Activated naive CD4-positive, alpha-beta T cell treated with anti-CD3 and anti-CD28 coated beads, Interleukin-2, amount 50 U/mL, for 24 hours (primary cell): ENCODE results near the gene HTR3C.
"Not testable (repeated sequence)": the region's sequence is repeated elsewhere in the genome, so short reads cannot be mapped to it uniquely, and the experiment has no call there.

ENCODE experiments used
- H3K27ac Mint-ChIP-seq: one replicate; pipeline ENCODE4 v1.8.0; 2021; ENCODE audit warnings: mild to moderate bottlenecking, mixed read lengths
- H3K27me3 Mint-ChIP-seq: one replicate; pipeline ENCODE4 v1.8.0; 2021; ENCODE audit warnings: mixed read lengths
- H3K36me3 Mint-ChIP-seq: one replicate; pipeline ENCODE4 v1.8.0; 2021; ENCODE audit warnings: mixed read lengths
- H3K4me1 Mint-ChIP-seq: one replicate; pipeline ENCODE4 v1.8.0; 2021; ENCODE audit warnings: mixed read lengths
- H3K4me3 Mint-ChIP-seq: one replicate; pipeline ENCODE4 v1.8.0; 2021; ENCODE audit warnings: mild to moderate bottlenecking, mixed read lengths
- H3K9me3 Mint-ChIP-seq: one replicate; pipeline ENCODE4 v1.8.0; 2021; ENCODE audit warnings: mixed read lengths

The HTR3C gene

GRCh38 chr3:184062637-184063036 is 9.8 kb downstream of the HTR3C start:
- no peak overlapping the region for H3K4me3 Mint-ChIP-seq
- no peaks in the 10 kb centered on the region for H3K9me3 Mint-ChIP-seq
- H3K4me1 Mint-ChIP-seq: no peaks in the 10 kb centered on the region
- no peaks in the 10 kb centered on the region for H3K36me3 Mint-ChIP-seq
- H3K27ac Mint-ChIP-seq: no peak overlapping the region
- no peaks in the 10 kb centered on the region for H3K27me3 Mint-ChIP-seq

DNA sequence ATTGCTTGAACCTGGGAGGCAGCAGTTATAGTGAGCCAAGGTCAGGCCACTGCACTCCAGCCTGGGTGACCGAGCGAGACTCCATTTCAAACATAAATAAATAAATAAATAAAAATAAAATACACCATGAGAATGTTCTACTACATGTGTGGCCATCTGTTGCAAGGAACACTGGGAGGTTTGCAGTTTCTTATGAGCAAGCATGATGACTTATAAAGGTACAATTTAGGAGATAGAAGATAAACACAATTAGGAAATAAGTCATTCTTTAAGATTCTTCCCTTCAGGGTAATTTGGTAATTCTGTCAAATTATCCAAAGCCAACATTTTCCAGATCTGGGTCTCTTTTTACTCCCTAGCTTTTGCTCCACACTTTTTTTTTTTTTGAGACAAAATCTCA is 13.4 kb downstream of the HTR3C start:
- H3K9me3 Mint-ChIP-seq: peaks cover 7% of the 10 kb centered on the region
- H3K4me1 Mint-ChIP-seq: no peaks in the 10 kb centered on the region
- H3K36me3 Mint-ChIP-seq: peaks cover 2% of the 10 kb centered on the region
- H3K4me3 Mint-ChIP-seq: no peak overlapping the region
- H3K27ac Mint-ChIP-seq: no peak overlapping the region
- H3K27me3 Mint-ChIP-seq: peaks cover 4% of the 10 kb centered on the region

DNA sequence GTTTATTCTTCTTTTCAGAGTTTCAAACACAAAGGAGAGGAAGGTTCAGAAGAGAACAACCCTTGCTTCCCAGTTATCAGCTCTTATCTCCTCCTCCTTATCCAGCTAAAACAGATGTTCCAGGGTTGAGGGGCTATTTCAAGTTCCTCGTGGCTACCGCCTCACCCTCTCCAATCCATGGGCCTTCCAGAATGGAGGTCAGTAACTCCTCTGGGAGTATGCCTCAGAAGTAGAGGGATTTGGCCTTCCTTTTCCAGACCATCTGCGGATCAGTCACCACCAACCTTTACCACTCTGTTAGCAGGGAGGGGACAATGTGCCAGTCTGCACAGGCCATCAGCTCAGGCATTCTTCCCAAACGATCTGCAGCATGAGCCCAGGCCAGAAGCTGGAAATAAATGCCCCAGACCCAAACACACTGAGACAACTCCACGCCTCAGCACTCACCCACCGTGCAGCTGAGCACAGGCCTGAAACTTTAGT is 14.8 kb downstream of the HTR3C start:
- Mint-ChIP-seq H3K4me1 (no peaks in the 10 kb centered on the region), H3K27me3 (peaks cover 4% of the 10 kb centered on the region), H3K27ac (no peak overlapping the region), H3K9me3 (peaks cover 7% of the 10 kb centered on the region), H3K4me3 (no peak overlapping the region), H3K36me3 (peaks cover 2% of the 10 kb centered on the region)

GRCh38 chr3:184068344-184068743 is 15.5 kb downstream of the HTR3C start:
- no peak overlapping the region for H3K27ac Mint-ChIP-seq
- peaks cover 7% of the 10 kb centered on the region for H3K9me3 Mint-ChIP-seq
- H3K36me3 Mint-ChIP-seq: peaks cover 2% of the 10 kb centered on the region
- H3K4me3 Mint-ChIP-seq: no peak overlapping the region
- H3K27me3 Mint-ChIP-seq: peaks cover 4% of the 10 kb centered on the region
- H3K4me1 Mint-ChIP-seq: no peaks in the 10 kb centered on the region

DNA sequence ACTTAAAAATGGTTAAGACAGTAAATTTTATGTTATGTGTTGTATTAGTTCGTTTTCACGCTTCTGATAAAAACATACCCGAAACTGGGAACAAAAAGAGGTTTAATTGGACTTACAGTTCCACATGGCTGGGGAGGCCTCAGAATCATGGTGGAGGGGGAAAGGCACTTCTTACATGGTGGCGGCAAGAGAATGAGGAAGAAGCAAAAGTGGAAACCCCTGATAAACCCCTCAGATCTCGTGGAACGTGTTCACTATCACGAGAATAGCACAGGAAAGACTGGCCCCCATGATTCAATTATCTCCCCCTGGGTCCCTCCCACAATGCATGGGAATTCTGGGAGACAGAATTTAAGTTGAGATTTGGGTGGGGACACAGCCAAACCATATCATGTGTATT is 18.3 kb downstream of the HTR3C start:
- H3K4me3 Mint-ChIP-seq, H3K36me3 Mint-ChIP-seq, H3K9me3 Mint-ChIP-seq, H3K27ac Mint-ChIP-seq, H3K4me1 Mint-ChIP-seq, H3K27me3 Mint-ChIP-seq: not testable (repeated sequence)

DNA sequence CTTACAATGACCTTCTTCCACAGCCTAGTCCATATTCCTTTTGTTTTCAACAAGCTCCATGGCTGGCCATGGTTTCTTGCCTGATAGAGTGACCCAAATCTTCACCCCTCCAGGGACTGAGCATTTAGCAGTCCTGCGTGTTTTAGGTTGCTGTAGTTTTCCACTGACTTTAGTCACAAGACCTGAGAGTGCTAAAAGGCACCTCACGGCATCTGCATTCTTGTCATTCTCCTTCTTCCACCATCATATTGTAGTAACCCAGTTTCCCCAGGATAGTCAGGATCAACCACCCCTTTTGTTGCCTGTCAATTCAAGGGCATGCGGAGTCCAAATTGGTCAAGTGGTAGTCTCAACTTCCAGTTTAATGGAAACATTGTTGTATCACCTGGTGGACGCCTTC is 20.8 kb downstream of the HTR3C start:
- Mint-ChIP-seq H3K27me3 (peaks cover 4% of the 10 kb centered on the region), H3K9me3 (peaks cover 7% of the 10 kb centered on the region), H3K4me3 (no peak overlapping the region), H3K36me3 (peaks cover 2% of the 10 kb centered on the region), H3K4me1 (no peaks in the 10 kb centered on the region), H3K27ac (no peak overlapping the region)

- no peaks in the 10 kb centered on the region for H3K36me3 Mint-ChIP-seq
- no peak overlapping the region for H3K4me3 Mint-ChIP-seq
- H3K27ac Mint-ChIP-seq: no peak overlapping the region
- peaks cover 2% of the 10 kb centered on the region for H3K9me3 Mint-ChIP-seq
- H3K4me1 Mint-ChIP-seq: no peaks in the 10 kb centered on the region
- no peaks in the 10 kb centered on the region for H3K27me3 Mint-ChIP-seq
These were observed 23.1 kb downstream of the HTR3C start for GRCh38 chr3:184075901-184076300.

DNA sequence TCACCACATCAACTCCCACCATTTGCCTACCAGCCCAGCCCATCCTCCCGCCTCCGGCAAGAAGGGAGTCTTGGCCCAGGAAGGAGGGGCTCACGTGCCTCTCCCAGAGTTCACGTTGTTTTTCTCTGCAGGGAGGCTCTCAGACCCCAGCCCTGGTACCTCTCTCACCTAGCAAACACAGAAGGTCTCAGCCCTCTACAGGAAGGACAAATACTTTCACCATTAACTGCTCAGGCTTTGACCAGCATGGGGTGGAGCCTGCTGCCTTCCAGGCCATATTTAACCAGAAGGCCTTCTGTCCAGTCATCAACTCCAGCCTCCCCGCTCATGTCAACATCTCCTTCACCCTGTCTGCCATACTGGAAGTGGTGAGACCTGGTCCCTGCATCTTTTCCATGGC is 25.0 kb downstream of the HTR3C start:
- Mint-ChIP-seq H3K4me1 (no peaks in the 10 kb centered on the region), H3K27ac (no peak overlapping the region), H3K27me3 (no peaks in the 10 kb centered on the region), H3K4me3 (no peak overlapping the region), H3K9me3 (no peaks in the 10 kb centered on the region), H3K36me3 (no peaks in the 10 kb centered on the region)

GRCh38 chr3:184078851-184079250 is 26.0 kb downstream of the HTR3C start:
- Mint-ChIP-seq H3K4me1 (no peaks in the 10 kb centered on the region), H3K27ac (no peak overlapping the region), H3K36me3 (no peaks in the 10 kb centered on the region), H3K9me3 (no peaks in the 10 kb centered on the region), H3K4me3 (no peak overlapping the region), H3K27me3 (no peaks in the 10 kb centered on the region)

DNA sequence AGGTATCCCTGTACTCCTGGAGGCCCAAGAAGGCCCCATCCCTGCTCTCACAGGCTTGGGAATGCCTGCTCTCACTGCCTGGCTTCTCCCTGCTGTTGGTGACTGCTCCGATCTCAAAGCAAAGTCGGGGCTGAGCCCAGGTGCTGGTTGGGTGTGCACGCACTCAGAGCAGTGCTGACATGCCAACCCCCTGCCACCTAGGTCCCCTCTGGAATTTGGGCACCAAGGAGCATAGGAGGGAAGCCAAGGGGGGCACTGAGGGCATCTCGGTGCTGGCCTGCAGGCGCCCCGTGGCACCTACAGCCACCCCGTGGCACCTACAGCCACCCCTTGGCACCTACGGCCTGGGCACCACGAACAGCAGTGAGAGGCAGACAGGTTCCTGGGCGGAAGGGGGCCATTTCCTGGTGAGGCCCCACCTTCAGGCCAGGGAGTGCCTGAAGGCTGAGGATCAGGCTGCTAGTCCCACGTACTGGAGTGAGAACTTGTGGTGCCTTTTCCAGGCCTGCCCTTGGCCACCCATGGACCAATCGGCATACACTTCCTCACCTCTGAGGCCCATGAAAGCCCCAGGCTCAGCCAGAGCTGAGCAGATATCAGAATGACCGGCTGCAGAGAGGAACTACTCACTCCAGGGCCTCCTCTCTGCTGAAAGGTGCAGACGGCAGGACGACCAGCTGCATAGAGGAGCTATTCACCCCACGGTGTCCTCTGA is 28.4 kb downstream of the HTR3C start:
- H3K27ac Mint-ChIP-seq: no peak overlapping the region
- H3K36me3 Mint-ChIP-seq: peaks cover 3% of the 10 kb centered on the region
- H3K27me3 Mint-ChIP-seq: no peaks in the 10 kb centered on the region
- H3K4me3 Mint-ChIP-seq: no peak overlapping the region
- no peaks in the 10 kb centered on the region for H3K9me3 Mint-ChIP-seq
- H3K4me1 Mint-ChIP-seq: peaks cover 6% of the 10 kb centered on the region

DNA sequence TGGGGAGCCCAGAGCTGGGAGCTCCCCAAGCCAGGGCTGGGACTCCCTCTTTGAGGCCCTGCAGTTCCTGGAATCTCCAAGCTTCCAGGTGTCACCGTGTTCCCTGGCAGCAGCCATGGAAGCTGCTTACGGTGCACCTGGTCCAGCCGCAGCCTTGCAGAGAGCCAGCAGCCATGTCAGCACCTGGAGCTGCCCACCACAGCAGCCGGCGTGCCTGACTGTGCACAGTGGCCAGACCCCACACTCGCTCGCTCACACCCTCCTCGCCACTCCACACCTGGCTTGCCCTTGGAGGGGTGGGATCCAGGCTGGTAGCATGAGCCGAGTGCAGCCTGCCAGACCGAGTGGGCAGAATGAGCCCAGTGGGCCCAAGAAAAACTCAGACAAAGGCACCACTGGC is 29.2 kb downstream of the HTR3C start:
- H3K4me1 Mint-ChIP-seq: peaks cover 6% of the 10 kb centered on the region
- peaks cover 3% of the 10 kb centered on the region for H3K36me3 Mint-ChIP-seq

DNA sequence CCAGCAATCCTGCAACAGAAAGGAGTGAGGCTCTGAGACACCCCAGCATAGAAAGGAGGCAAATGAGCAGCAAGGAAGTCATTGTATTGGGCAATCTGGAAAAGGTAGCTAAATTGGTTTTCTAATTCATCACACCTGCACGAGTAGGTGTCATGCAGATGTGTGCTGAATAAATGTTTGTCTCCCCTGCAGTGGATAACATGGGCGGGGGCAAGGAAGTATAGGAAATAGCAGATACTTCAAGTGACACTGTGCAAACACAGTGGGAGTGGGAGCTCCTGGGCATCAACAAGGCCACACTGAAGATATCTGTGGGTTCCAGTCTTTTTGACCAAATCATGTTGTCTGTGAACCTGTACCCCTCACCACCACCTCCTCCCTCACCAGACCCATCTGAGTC is 29.6 kb downstream of the HTR3C start:
- H3K27ac Mint-ChIP-seq: no peak overlapping the region
- H3K27me3 Mint-ChIP-seq: no peaks in the 10 kb centered on the region
- no peaks in the 10 kb centered on the region for H3K9me3 Mint-ChIP-seq
- peaks cover 6% of the 10 kb centered on the region for H3K4me1 Mint-ChIP-seq
- H3K36me3 Mint-ChIP-seq: peaks cover 3% of the 10 kb centered on the region
- no peak overlapping the region for H3K4me3 Mint-ChIP-seq

More for the DNA sequence above, 29.2 kb downstream of the HTR3C start:
- Mint-ChIP-seq H3K9me3 (no peaks in the 10 kb centered on the region), H3K27ac (no peak overlapping the region), H3K4me3 (no peak overlapping the region), H3K27me3 (no peaks in the 10 kb centered on the region)

GRCh38 chr3:184085389-184085852 is 32.6 kb downstream of the HTR3C start:
- H3K4me1 Mint-ChIP-seq: peaks cover 6% of the 10 kb centered on the region
- no peak overlapping the region for H3K27ac Mint-ChIP-seq
- H3K4me3 Mint-ChIP-seq: no peak overlapping the region
- no peaks in the 10 kb centered on the region for H3K27me3 Mint-ChIP-seq
- no peaks in the 10 kb centered on the region for H3K9me3 Mint-ChIP-seq
- H3K36me3 Mint-ChIP-seq: peaks cover 3% of the 10 kb centered on the region

DNA sequence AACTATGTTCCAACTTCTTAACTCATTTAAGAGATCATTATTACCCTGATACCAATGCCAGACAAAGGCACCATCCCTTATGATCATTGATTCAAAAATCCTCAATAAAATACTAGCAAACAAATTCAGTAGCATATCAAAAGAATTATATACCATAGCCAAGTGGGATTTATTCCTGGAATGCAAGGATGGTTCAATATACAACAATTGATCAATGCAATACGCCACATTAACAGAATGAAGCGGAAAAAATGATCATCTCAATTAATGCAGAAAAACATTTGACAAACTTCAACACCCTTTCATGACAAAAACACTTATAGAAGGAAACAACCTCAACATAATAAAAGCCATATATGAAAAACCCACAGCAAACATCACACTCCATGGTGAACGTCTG is 39.4 kb downstream of the HTR3C start:
- H3K27ac Mint-ChIP-seq: no peak overlapping the region
- H3K9me3 Mint-ChIP-seq: peaks cover 10% of the 10 kb centered on the region
- no peak overlapping the region for H3K4me3 Mint-ChIP-seq
- peaks cover 7% of the 10 kb centered on the region for H3K27me3 Mint-ChIP-seq
- no peaks in the 10 kb centered on the region for H3K4me1 Mint-ChIP-seq
- H3K36me3 Mint-ChIP-seq: peaks cover 7% of the 10 kb centered on the region

- Mint-ChIP-seq H3K4me3 (no peak within 1 kb of the TSS), H3K9me3 (peaks cover 4% of the 10 kb centered on the region), H3K27me3 (peaks cover 3% of the 10 kb centered on the region), H3K27ac (no peak within 1 kb of the TSS), H3K4me1 (no peaks in the 10 kb centered on the region), H3K36me3 (peaks cover 3% of the 10 kb centered on the region)
These were observed 44.0 kb downstream of the HTR3C start, which contains the start of gene HTR3E for GRCh38 chr3:184096811-184097383. HTR3E (plus strand) TSS chr3:184097064; CDS start chr3:184097530, 466 bp downstream.

DNA sequence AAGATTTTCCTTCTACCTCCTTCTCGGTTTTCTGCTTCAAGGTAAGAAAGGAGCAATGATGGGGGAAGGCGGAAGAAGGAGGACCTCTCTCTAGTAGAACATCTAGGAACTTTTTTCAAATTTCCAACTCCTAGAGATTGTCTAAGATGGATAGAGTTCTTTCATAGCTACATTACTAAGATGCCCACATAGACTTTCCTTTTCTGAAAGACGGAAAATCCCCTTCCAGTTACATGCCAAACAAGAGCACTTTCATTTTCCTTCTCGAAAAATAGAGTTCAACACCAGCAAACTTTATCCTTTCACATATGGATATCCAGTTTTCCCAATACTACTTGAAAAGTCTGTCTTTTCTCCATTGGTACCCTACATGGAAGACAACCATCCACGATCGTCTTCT is 44.7 kb downstream of the HTR3C start:
- H3K27ac Mint-ChIP-seq: no peak overlapping the region
- no peak overlapping the region for H3K4me3 Mint-ChIP-seq
- H3K4me1 Mint-ChIP-seq: no peaks in the 10 kb centered on the region
- H3K36me3 Mint-ChIP-seq: peaks cover 3% of the 10 kb centered on the region
- H3K9me3 Mint-ChIP-seq: peaks cover 4% of the 10 kb centered on the region
- H3K27me3 Mint-ChIP-seq: peaks cover 3% of the 10 kb centered on the region
